ENCODE results near the gene SENP1. TPM values are rescaled to one million over a fixed set of nuclear protein-coding genes. Genes with fewer than 3 reads are reported as not detected.
A peak's percentile ranks its signal among the peaks of the same experiment; 100 is the strongest.

SENP1 gene
- total RNA-seq, 1 donor from 2014 or later, result 32.0 TPM

DNA sequence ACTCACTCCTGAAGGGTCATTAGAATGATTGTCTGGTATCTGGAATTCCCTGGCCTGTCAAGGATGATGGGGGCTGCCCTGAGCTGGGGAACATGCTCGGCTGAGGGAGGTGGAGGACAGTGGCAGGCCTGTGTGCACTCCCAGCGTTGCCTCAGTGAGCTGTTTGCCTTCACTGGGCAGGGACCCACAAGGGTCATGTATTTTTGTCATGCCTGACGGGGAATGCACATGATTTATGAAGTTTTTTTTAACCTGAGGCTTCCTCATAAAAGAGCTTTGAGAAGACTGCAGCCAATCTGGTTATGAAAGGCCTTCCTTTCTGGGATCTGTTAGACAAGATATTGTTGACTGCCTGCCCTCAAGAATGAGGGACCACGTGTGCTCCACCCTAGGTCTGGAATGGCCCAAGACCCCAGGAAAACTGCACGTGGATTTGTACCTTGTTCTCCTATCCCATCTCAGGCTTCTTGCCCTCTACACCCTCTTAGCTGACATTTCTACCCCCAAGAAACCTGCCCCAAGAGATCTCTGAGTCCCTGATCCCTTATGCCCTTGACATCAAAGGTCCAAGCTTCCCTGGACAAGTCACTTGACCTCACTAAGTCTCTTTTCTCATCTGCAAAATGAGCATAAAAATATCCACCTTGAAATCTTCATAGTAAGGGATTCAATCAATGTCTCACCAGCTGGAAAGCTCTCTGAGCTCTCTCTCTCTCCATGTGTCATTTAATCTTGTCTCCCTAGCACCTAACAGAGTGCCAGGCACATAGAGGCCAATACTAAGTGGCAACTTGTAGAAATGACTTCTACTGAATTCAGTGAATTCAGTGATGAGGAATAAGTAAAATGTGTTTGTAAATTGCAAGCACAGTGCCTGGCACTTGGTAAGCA lies 77.1 kb downstream of the SENP1 start:
- TF ChIP-seq, protein P1, sequence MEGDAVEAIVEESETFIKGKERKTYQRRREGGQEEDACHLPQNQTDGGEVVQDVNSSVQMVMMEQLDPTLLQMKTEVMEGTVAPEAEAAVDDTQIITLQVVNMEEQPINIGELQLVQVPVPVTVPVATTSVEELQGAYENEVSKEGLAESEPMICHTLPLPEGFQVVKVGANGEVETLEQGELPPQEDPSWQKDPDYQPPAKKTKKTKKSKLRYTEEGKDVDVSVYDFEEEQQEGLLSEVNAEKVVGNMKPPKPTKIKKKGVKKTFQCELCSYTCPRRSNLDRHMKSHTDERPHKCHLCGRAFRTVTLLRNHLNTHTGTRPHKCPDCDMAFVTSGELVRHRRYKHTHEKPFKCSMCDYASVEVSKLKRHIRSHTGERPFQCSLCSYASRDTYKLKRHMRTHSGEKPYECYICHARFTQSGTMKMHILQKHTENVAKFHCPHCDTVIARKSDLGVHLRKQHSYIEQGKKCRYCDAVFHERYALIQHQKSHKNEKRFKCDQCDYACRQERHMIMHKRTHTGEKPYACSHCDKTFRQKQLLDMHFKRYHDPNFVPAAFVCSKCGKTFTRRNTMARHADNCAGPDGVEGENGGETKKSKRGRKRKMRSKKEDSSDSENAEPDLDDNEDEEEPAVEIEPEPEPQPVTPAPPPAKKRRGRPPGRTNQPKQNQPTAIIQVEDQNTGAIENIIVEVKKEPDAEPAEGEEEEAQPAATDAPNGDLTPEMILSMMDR (conservative IDR thresholded peaks at IDR 0.05), result no peak
- Mint-ChIP-seq H3K4me3 (peak overlapping the region; percentile 66), H3K27me3 (no peaks in the 10 kb centered on the region), H3K4me1 (ENCODE audit: unreplicated experiment) (peaks cover 46% of the 10 kb centered on the region), H3K36me3 (no peaks in the 10 kb centered on the region), H3K27ac (peak overlapping the region; percentile 86), H3K9me3 (no peaks in the 10 kb centered on the region)
- no peak for DNase-seq (ENCODE audit: extremely low spot score, unreplicated experiment)

DNA sequence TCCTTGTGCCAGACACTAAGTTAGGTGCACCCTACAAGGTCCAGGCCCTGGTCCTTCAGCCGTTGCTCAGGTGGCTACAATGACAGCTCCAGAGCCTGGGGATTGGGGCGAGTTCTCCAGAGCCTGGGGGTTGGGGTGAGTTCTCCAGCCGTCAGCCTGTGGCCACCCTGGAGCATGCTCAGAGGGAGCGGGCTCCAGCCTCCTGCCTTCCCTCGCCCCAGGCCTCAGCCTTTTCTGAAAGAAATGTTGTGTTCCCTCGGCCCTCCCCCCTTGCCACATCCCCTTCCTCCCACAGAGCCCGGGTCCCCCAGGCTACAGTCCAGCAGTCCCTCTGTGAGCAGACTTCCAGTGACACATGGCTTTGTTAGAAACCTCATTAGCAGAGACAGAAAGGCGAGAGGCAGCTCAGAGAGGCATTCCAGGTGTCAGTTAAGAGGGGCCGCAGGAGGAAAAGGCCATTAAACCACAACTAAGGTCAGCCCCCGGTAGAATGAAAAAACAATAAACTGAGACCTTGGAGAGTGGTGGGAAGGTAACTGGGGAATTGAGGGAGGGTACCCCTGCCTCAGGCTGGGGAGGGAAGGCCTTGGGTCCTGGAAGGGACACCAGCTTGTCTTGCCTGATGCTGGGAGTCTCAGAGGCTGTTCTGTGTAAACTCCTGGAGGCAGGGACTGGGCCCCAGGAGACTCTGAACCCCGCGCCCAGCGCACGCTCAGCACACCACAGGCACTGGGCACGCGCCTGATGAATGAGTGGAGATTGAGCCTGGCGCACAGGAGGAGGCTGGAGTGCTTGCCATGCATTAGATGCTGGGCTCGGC lies 78.5 kb downstream of the SENP1 start:
- Mint-ChIP-seq H3K4me3 (peak overlapping the region; percentile 31), H3K27me3 (no peaks in the 10 kb centered on the region), H3K36me3 (no peaks in the 10 kb centered on the region), H3K9me3 (no peaks in the 10 kb centered on the region), H3K27ac (peak overlapping the region; percentile 86), H3K4me1 (ENCODE audit: unreplicated experiment) (peaks cover 60% of the 10 kb centered on the region)
- DNase-seq (ENCODE audit: extremely low spot score, unreplicated experiment), result no peak
- TF ChIP-seq, protein P1 (conservative IDR thresholded peaks at IDR 0.05), result no peak

DNA sequence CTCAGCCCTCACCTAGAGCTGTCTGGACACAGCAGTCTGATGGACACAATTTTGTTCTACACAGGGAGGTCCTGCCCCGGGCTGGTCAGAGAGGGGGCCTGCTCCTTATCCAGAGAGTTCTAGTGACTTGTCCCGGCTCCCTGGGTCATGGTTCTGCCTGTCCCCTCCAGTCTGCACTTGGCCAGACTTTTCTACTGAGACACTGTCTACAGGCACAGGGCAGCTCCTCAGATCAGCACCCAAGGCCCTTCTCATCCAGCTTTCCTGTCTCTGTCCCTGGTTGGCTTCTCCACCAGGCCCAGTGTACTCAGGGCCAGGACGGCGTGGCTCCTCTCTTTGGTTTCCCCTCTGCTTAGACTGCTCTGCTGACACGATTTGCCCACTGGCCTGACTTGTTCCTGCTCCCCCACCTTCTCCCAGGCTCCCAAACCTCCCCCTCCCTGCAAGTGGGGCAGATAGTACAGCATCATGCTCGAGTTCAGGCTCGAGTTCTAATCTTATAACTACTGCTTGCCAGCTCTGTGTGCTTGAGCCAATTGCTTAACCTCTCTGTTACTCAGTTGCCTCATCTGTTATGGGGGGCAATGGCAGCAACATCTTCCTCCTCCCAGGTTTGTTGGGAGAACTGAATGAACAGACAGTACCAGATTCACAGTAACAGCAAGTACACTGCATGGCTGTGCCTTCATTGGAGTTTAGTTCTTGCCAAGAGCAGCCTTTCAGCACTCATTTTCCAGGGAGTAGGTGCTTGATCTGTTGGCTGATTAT lies 79.6 kb downstream of the SENP1 start:
- Mint-ChIP-seq H3K36me3 (no peaks in the 10 kb centered on the region), H3K9me3 (no peaks in the 10 kb centered on the region), H3K4me3 (no peak overlapping the region), H3K4me1 (ENCODE audit: unreplicated experiment) (peaks cover 71% of the 10 kb centered on the region), H3K27ac (peak overlapping the region; percentile 58), H3K27me3 (no peaks in the 10 kb centered on the region)
- TF ChIP-seq, protein P1 (conservative IDR thresholded peaks at IDR 0.05), result no peak
- no peak for DNase-seq (ENCODE audit: extremely low spot score, unreplicated experiment)

DNA sequence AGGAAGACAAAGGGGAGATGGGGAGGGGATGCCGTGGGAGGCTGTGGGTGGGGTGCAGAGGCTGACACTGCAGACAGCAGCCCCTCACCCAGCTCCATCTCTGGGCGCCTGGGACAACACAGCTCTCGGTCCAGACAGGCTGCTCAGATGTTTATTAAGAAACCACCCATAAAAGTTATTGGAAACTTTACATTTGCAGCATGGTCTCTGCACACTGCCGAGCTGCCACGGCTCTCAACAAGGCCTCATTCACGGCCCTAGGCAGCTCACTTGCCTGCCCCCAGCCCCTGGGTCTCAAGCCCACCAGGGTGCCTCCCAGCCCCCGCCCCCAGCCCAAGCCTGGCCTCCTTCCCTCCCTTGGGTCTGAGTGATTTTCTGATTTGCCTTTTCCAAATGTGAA lies 80.6 kb downstream of the SENP1 start:
- no peak for DNase-seq (ENCODE audit: extremely low spot score, unreplicated experiment)
- H3K4me1 Mint-ChIP-seq (ENCODE audit: unreplicated experiment), result peaks cover 72% of the 10 kb centered on the region
- TF ChIP-seq, protein P1 (conservative IDR thresholded peaks at IDR 0.05), result no peak
- H3K27ac Mint-ChIP-seq, result no peak overlapping the region
- H3K4me3 Mint-ChIP-seq, result no peak overlapping the region
- no peaks in the 10 kb centered on the region for H3K36me3 Mint-ChIP-seq
- no peaks in the 10 kb centered on the region for H3K27me3 Mint-ChIP-seq
- no peaks in the 10 kb centered on the region for H3K9me3 Mint-ChIP-seq

DNA sequence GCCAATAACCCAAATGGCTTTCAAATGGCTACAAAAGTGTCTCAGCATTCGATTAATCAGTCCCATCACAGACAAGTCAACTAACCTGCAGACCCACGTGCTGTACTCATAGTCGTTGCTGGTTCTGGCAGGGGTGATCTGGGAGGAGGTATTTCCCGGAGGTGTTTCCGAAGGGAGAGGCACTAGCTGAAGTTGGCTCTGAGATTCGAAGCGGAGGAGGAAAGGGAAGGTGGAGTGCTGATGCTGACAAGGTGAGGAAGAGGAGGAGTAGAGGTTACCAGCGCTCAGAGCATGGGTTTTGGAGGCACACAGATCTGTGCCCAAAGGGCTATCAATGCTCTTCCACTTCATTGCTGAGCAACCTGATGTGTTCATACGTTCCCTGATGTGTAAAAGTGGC lies 81.1 kb downstream of the SENP1 start:
- no peaks in the 10 kb centered on the region for H3K27me3 Mint-ChIP-seq
- H3K36me3 Mint-ChIP-seq, result no peaks in the 10 kb centered on the region
- H3K9me3 Mint-ChIP-seq, result no peaks in the 10 kb centered on the region
- H3K4me3 Mint-ChIP-seq, result no peak overlapping the region
- TF ChIP-seq, protein P1 (conservative IDR thresholded peaks at IDR 0.05), result no peak
- peaks cover 67% of the 10 kb centered on the region for H3K4me1 Mint-ChIP-seq (ENCODE audit: unreplicated experiment)
- DNase-seq (ENCODE audit: extremely low spot score, unreplicated experiment), result no peak
- H3K27ac Mint-ChIP-seq, result no peak overlapping the region

All from type B pancreatic cell (in vitro differentiated cells).